Measurements from ENCODE around the gene ERP29.
"Not testable (repeated sequence)": the region's sequence is repeated elsewhere in the genome, so short reads cannot be mapped to it uniquely, and the experiment has no call there.

Gene ERP29

GRCh38 chr12:112004041-112004440, 9.2 kb upstream of the ERP29 start:
- DNase-seq, result no peak

- DNase-seq, result no peak
Measured at GRCh38 chr12:112005419-112006395, 7.5 kb upstream of the ERP29 start.

GRCh38 chr12:112007945-112008344, 5.3 kb upstream of the ERP29 start:
- no peak for DNase-seq

GRCh38 chr12:112008918-112009317, 4.3 kb upstream of the ERP29 start:
- no peak for DNase-seq

GRCh38 chr12:112009596-112009995, 3.6 kb upstream of the ERP29 start:
- not testable (repeated sequence) for DNase-seq

- DNase-seq, result no peak
Measured at GRCh38 chr12:112010415-112011344, 2.5 kb upstream of the ERP29 start.

GRCh38 chr12:112011685-112012084, 1.5 kb upstream of the ERP29 start:
- no peak for DNase-seq

GRCh38 chr12:112013601-112014402, 576 bp downstream of the ERP29 start:
- DNase-seq, result peak; percentile 16

GRCh38 chr12:112015938-112016337, 2.7 kb downstream of the ERP29 start:
- DNase-seq, result no peak

GRCh38 chr12:112017041-112017440, 3.8 kb downstream of the ERP29 start:
- DNase-seq, result no peak

GRCh38 chr12:112018571-112019237, 5.5 kb downstream of the ERP29 start:
- DNase-seq, result no peak

- no peak for DNase-seq
Measured at GRCh38 chr12:112020947-112021457, 7.8 kb downstream of the ERP29 start.

GRCh38 chr12:112022241-112023016, 9.2 kb downstream of the ERP29 start:
- DNase-seq, result no peak

GRCh38 chr12:112023759-112024396, 10.7 kb downstream of the ERP29 start:
- no peak for DNase-seq

GRCh38 chr12:112025808-112026375, 12.7 kb downstream of the ERP29 start:
- no peak for DNase-seq

- no peak for DNase-seq
Measured at GRCh38 chr12:112029301-112029700, 16.1 kb downstream of the ERP29 start.

GRCh38 chr12:112031472-112031871, 18.2 kb downstream of the ERP29 start:
- DNase-seq, result no peak

GRCh38 chr12:112032292-112032691, 19.1 kb downstream of the ERP29 start:
- no peak for DNase-seq

- DNase-seq, result no peak
Measured at GRCh38 chr12:112035219-112035785, 22.1 kb downstream of the ERP29 start.

GRCh38 chr12:112036614-112037013, 23.4 kb downstream of the ERP29 start:
- DNase-seq, result not testable (repeated sequence)

Measured in DMS 273 treated with DMSO at 0.1 percent for 48 hours (cell line).